Measurements from ENCODE around the gene TRUB2. TPM values are rescaled to one million over a fixed set of nuclear protein-coding genes. Genes with fewer than 3 reads are reported as not detected.

TRUB2 gene
- total and polyA plus RNA-seq, 2 of the 8 experiments (the other 6 are each of a cell fraction or from before 2014, with no cell fraction given) = 20.7 to 37.8 TPM

- Histone ChIP-seq H2BK20ac (ENCODE audit: low read length) (no peak overlapping the region), H3K27ac (ENCODE audit: low read depth, low read length) (no peak overlapping the region), H3K9ac (replicated peaks in 1 of 4; ENCODE audit: extremely low read depth in 1 of 4, low read depth in 3 of 4, low read length in 3 of 4) (no peak overlapping the region), H3K4me1 (replicated peaks in 1 of 4; ENCODE audit: control insufficient read depth in 3 of 4, insufficient read depth in 4 of 4, low read length in 3 of 4) (no peaks in the 10 kb centered on the region), H3K4ac (replicated peaks; ENCODE audit: insufficient read length, low read depth, low read length) (no peak overlapping the region), H3K14ac (ENCODE audit: insufficient read length) (no peak overlapping the region), H4K5ac (ENCODE audit: insufficient read length, low read depth, low read length) (no peak overlapping the region), H3K56ac (replicated peaks; ENCODE audit: insufficient read length, low read depth, low read length) (no peak overlapping the region), H3K9me3 (ENCODE audit: insufficient read depth in 2 of 2, low read depth in 1 of 2, low read length in 1 of 2) (no peaks in the 10 kb centered on the region), H4K20me1 (replicated peaks in 1 of 2; ENCODE audit: control insufficient read depth in 1 of 2, insufficient read depth in 2 of 2, low read length in 2 of 2) (peaks cover 0 to 4% of the 10 kb centered on the region in 2 experiments), H3K18ac (ENCODE audit: extremely low read depth, low read length) (no peak overlapping the region), H3K4me2 (ENCODE audit: insufficient read depth in 1 of 2, low read depth in 2 of 2, low read length in 2 of 2) (no peak overlapping the region), H3K79me2 (ENCODE audit: control insufficient read depth in 1 of 2, insufficient read depth in 2 of 2, low read length in 2 of 2) (no peaks in the 10 kb centered on the region), H2BK120ac (replicated peaks; ENCODE audit: low read depth, low read length) (no peak overlapping the region), H2BK12ac (ENCODE audit: low read depth, low read length) (no peak overlapping the region), H3K79me1 (ENCODE audit: low read depth, low read length) (no peaks in the 10 kb centered on the region), H3K4me3 (ENCODE audit: extremely low read depth in 1 of 4, insufficient read depth in 2 of 4, low read depth in 3 of 4, low read length in 4 of 4) (no peak overlapping the region), H3K36me3 (ENCODE audit: control insufficient read depth in 2 of 4, insufficient read depth in 4 of 4, low read length in 3 of 4) (peaks cover 0 to 8% (median 2%) of the 10 kb centered on the region in 4 experiments; a peak in 4 of 8 replicates), H4K8ac (ENCODE audit: extremely low read depth, insufficient read depth, low read length) (no peak overlapping the region), H3K23me2 (ENCODE audit: low read depth, low read length) (no peaks in the 10 kb centered on the region), H3K23ac (ENCODE audit: insufficient read length) (no peak overlapping the region), H2BK5ac (ENCODE audit: low read depth, low read length) (no peak overlapping the region), H4K91ac (replicated peaks; ENCODE audit: insufficient read length, low read length) (no peak overlapping the region), H2AK5ac (ENCODE audit: low read depth, low read length) (no peak overlapping the region), H3K27me3 (replicated peaks in 1 of 4; ENCODE audit: control insufficient read depth in 3 of 4, extremely low read depth in 1 of 4, insufficient read depth in 3 of 4, low read length in 3 of 4) (no peaks in the 10 kb centered on the region), H2AFZ (ENCODE audit: low read length) (no peak overlapping the region), H2BK15ac (ENCODE audit: low read length) (no peak overlapping the region)
- DNase-seq (ENCODE audit: low read depth in 1 of 2, low spot score in 2 of 2) = no peak
- ChIA-PET CTCF (ENCODE audit: partially characterized antibody) (interaction anchor here (0.6 to 8.7 kb wide), 4 partner anchors 11 to 155 kb away, joined by 3 to 127 read pairs (median 6); no protein-coding TSS in a partner anchor), POLR2A (ENCODE audit: partially characterized antibody) (interaction anchor here (1.2 kb wide), 1 partner anchor 12 kb away, joined by 4 read pairs; no protein-coding TSS in a partner anchor)
- no peak for FAIRE-seq
- TF ChIP-seq ATF2 (IDR thresholded peaks at IDR 0.05; ENCODE audit: low read length) (no peak), BCL11A (IDR thresholded peaks at IDR 0.05; ENCODE audit: low read depth in 2 of 2, low read length in 2 of 2) (no peak), SRF (IDR thresholded peaks at IDR 0.05; ENCODE audit: low read depth, low read length) (no peak), POLR2A (IDR thresholded peaks at IDR 0.05; ENCODE audit: control extremely low read depth in 1 of 2, low read depth in 2 of 2, low read length in 2 of 2) (no peak)
- 75% methylated on average over 2 of the region's 2 CpGs; no CpG with 5 or more reads in 1 of the 2 experiments for WGBS, 2 experiments (ENCODE audit: extremely low coverage in 1 of 2, insufficient coverage in 1 of 2, insufficient read length in 1 of 2, insufficient replicate concordance in 2 of 2, low coverage in 1 of 2, low lambda C conversion rate in 2 of 2, missing lambda C conversion rate in 1 of 2)
These were observed 26.9 kb upstream of the TRUB2 start for GRCh38 chr9:128349125-128349524.
